T-helper 17 cell (primary cell): ENCODE measurements around the gene ACOT8. TPM values are rescaled to one million over a fixed set of nuclear protein-coding genes. Genes with fewer than 3 reads are reported as not detected.
A peak's percentile ranks its signal among the peaks of the same experiment; 100 is the strongest.
"Not testable (repeated sequence)": the region's sequence is repeated elsewhere in the genome, so short reads cannot be mapped to it uniquely, and the experiment has no call there.

ENCODE experiments used
- ATAC-seq: fragments of 150-1000 bp; cut with Tn5 transposase; 2 replicates; pipeline ENCODE4 v1.10.0; 2021; ENCODE audit warnings: mild to moderate bottlenecking, moderate library complexity
- DNase-seq, 3 donors: peaks; one replicate each; pipeline versions ENCODE4 v3.0.0 to v3.0.0-alpha.2; 2020 to 2021
- H3K9me3 ChIP-seq: one replicate; pipeline ENCODE4 v1.7.0; 2013; ENCODE audit warnings: low read length, mild to moderate bottlenecking; ENCODE audit not compliant: control insufficient read depth, poor library complexity, severe bottlenecking
- H3K27ac Mint-ChIP-seq: one replicate; pipeline ENCODE4 v1.8.0; 2022; ENCODE audit warnings: mild to moderate bottlenecking, moderate library complexity, mixed read lengths
- H3K27me3 Mint-ChIP-seq: one replicate; pipeline ENCODE4 v1.8.0; 2022; ENCODE audit warnings: mixed read lengths
- H3K36me3 Mint-ChIP-seq: one replicate; pipeline ENCODE4 v1.8.0; 2022; ENCODE audit warnings: low read depth, mixed read lengths
- H3K4me1 Mint-ChIP-seq: one replicate; pipeline ENCODE4 v1.8.0; 2022; ENCODE audit warnings: mild to moderate bottlenecking, mixed read lengths
- H3K4me3 Mint-ChIP-seq: one replicate; pipeline ENCODE4 v1.8.0; 2022; ENCODE audit warnings: mild to moderate bottlenecking, moderate library complexity, mixed read lengths
- total RNA-seq, 4 donors: library from RNA in 2 of 4; stranded (reverse) in 2 of 4; gene quantifications; one replicate each; pipeline ENCODE4 v1.2.3 and lab custom pipeline; 2022 to 2026

The ACOT8 gene
- total RNA-seq, 2 donors from 2014 or later, result 18.8 to 22.3 TPM

DNA sequence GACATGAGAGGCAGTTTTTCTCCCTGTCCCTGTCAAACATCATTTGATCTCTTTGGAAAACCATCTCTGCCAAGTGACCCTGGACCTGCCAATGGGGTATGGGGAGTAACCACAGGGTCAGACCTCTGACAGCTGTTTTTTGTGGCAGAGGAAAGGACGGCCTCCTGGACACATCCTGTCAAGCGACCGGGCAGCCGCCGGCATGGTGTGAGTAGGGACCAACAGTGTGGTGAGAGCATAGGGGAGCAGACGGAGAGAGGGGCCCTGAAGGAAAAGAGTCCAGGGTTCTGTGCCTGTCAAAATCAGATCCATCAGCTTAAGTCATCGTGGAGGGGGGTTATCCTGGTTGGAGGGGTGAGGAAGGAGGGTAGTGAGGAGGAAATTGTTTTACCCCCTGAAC lies 55.3 kb downstream of the ACOT8 start:
- DNase-seq (no peak), ATAC-seq (no peak)
- no peaks in the 10 kb centered on the region for H3K27me3 Mint-ChIP-seq
- no peak overlapping the region for H3K27ac Mint-ChIP-seq
- H3K9me3 ChIP-seq, result no peaks in the 10 kb centered on the region
- peaks cover 12% of the 10 kb centered on the region for H3K36me3 Mint-ChIP-seq
- H3K4me1 Mint-ChIP-seq, result peaks cover 13% of the 10 kb centered on the region
- H3K4me3 Mint-ChIP-seq, result no peak overlapping the region

DNA sequence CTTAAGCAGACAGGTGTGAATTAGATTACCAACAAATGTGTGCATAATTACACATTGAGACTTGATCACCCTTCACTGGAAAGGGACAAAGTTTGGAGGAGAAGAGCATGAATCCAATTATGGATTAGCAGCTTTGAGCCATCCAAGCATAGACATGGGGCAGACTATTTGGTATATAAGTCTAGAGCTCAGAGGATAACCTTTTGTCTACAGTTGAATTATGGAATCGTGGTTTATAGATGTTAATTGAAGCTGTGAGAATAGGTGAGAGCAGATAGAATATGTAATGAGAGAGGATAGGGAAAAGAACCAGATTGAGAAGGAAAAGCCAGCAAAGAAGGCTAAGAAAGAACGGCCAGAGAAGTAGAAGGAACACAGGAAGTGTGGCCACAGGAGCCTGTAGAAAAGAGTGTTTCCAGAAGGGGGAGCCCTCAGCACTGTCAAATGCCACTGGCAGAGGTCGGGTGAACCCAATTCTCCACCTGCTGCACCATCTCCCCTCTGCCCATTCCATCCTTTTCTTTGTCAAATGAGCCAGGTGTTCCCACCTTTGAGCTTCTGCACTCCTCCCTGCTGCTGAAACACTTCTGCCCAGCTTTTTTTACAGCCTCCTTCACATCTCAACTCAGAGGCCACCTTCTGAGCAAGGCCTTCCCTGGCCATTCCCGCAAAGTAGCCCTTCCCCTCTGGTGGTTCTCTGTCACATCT lies 58.1 kb downstream of the ACOT8 start:
- no peak overlapping the region for H3K4me3 Mint-ChIP-seq
- DNase-seq, result peak in 2 of 3 donors; percentile 27 to 50
- H3K27ac Mint-ChIP-seq, result peak overlapping the region; percentile 63
- H3K4me1 Mint-ChIP-seq, result peaks cover 15% of the 10 kb centered on the region
- no peaks in the 10 kb centered on the region for H3K9me3 ChIP-seq
- peak; percentile 98 for ATAC-seq
- no peaks in the 10 kb centered on the region for H3K27me3 Mint-ChIP-seq
- H3K36me3 Mint-ChIP-seq, result peaks cover 9% of the 10 kb centered on the region

DNA sequence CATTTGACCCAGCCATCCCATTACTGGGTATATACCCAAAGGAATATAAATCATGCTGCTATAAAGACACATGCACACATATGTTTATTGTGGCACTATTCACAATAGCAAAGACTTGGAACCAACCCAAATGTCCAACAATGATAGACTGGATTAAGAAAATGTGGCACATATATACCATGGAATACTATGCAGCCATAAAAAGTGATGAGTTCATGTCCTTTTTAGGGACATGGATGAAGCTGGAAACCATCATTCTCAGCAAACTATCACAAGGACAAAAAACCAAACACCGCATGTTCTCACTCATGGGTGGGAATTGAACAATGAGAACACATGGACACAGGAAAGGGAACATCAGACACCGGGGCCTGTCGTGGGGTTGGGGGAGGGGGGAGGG lies 59.2 kb downstream of the ACOT8 start:
- peaks cover 16% of the 10 kb centered on the region for H3K4me1 Mint-ChIP-seq
- ATAC-seq, H3K4me3 Mint-ChIP-seq, H3K9me3 ChIP-seq, H3K27ac Mint-ChIP-seq, H3K36me3 Mint-ChIP-seq, H3K27me3 Mint-ChIP-seq, DNase-seq: not testable (repeated sequence)

DNA sequence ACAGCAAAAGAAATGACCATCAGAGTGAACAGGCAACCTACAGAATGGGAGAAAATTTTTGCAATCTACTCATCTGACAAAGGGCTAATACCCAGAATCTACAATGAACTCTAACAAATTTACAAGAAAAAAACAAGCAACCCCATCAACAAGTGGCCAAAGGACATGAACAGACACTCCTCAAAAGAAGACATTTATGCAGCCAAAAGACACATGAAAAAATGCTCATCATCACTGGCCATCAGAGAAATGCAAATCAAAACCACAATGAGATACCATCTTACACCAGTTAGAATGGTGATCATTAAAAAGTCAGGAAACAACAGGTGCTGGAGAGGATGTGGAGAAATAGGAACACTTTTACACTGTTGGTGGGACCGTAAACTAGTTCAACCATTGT lies 59.7 kb downstream of the ACOT8 start:
- ATAC-seq, H3K27ac Mint-ChIP-seq, H3K9me3 ChIP-seq, H3K27me3 Mint-ChIP-seq, H3K4me3 Mint-ChIP-seq, H3K36me3 Mint-ChIP-seq, DNase-seq: not testable (repeated sequence)
- peaks cover 20% of the 10 kb centered on the region for H3K4me1 Mint-ChIP-seq

DNA sequence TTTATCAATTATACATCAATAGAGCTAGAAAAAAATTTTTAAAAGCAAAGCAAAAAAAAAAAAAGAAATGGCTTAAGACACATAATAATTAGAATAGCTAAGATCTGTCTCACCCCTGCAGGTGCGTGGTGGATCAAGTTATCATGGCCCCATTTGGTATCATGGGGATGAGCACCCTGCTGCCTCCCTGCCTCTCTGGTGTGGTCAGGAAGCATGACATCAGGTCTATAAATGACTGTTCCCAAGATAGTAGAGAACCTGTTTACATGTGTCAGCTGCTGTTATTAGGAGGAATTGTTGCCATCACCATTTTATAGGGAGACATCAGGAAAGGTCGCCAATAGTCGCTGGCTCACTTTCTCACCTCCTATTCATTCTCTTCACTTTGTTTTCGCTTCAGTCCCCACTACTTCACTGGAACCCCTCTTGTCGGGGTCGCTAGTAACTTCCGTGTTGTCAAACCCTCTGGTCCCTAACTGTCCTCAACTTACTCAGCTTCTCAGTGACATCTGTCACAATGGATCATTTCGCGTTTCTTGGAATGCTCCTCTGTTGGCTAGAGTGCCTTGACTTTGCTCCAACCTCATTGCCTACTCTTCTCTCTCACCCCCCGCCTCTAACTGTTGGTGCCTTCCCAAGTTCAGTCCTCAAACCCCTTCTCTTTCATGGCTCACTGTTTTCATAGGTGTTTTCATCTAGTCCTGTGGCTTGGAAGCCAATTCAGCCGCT lies 60.7 kb downstream of the ACOT8 start:
- Mint-ChIP-seq H3K4me1 (peaks cover 23% of the 10 kb centered on the region), H3K27me3 (no peaks in the 10 kb centered on the region), H3K27ac (no peak overlapping the region), H3K4me3 (no peak overlapping the region), H3K36me3 (peaks cover 5% of the 10 kb centered on the region)
- H3K9me3 ChIP-seq, result no peaks in the 10 kb centered on the region
- ATAC-seq (no peak), DNase-seq (no peak)

DNA sequence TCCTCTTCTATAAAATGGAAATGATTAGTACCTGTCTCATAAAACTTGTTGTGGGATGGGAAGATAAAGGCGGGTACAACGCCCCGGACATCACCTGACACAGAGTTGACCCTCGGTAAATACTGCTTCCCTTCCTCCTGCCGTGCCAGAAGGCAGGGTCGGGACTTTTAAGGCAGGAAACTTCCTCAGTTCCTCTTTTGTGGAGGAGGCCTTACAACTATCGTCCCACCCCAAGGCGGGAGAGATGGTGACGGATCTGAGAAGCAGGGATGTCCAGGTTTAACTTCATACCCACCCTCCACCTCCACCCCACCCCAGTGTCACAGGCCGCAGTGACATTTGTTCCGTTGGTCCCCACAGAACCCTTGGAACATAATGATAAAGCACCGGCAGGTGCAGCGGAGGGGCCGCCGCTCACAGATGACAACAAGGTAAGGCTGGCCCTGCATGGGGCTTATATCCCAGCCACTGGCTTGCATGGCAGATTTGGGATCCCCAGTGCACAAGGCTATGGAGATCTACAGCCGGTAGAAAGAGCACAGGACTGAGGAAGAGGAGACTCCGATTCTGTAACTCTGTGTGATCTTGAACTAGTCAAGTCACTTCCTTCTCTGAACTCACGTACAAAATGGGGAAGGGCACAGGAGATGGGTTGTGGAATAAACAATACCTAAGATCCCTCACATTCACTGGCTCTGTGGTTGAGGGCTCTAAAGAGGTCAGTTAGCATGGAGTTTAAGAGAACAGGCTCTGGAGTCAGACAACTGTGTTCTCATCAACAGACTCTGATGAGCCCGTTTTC lies 64.7 kb downstream of the ACOT8 start:
- H3K4me1 Mint-ChIP-seq, result peaks cover 13% of the 10 kb centered on the region
- no peak for DNase-seq
- no peaks in the 10 kb centered on the region for H3K27me3 Mint-ChIP-seq
- H3K4me3 Mint-ChIP-seq, result peak overlapping the region; percentile 96
- H3K36me3 Mint-ChIP-seq, result peaks cover 5% of the 10 kb centered on the region
- no peaks in the 10 kb centered on the region for H3K9me3 ChIP-seq
- ATAC-seq, result peak; percentile 7
- peak overlapping the region; percentile 97 for H3K27ac Mint-ChIP-seq

Other genes with a start within 250 kb of the ACOT8 start
- not detected for gene WFDC10A, start 227.7 kb downstream of the ACOT8 start, total RNA-seq
- gene WFDC9, start 226.1 kb downstream of the ACOT8 start, total RNA-seq, result not detected
- gene WFDC11, start 187.2 kb downstream of the ACOT8 start, total RNA-seq, result not detected
- gene WFDC13, start 155.4 kb downstream of the ACOT8 start, total RNA-seq, result not detected
- gene WFDC10B, start 152.4 kb downstream of the ACOT8 start, total RNA-seq, result not detected
- not detected for gene SPINT4, start 135.0 kb downstream of the ACOT8 start, total RNA-seq
- gene WFDC3, start 65.5 kb downstream of the ACOT8 start, total RNA-seq, result under 1 TPM in 1 of 2 donors, not detected in 1; 0.70 TPM
- gene DNTTIP1, start 65.4 kb downstream of the ACOT8 start, total RNA-seq, result 10 to 100 TPM; 10.4 to 14.1 TPM
- gene UBE2C, start 44.7 kb downstream of the ACOT8 start, total RNA-seq, result 1 to 10 TPM in 1 of 2 donors, not detected in 1; 1.4 TPM
- 1 to 10 TPM in 1 of 2 donors, under 1 TPM in 1; 0.99 to 5.5 TPM for gene TNNC2, start 30.1 kb downstream of the ACOT8 start, total RNA-seq
- 1 to 10 TPM; 1.9 to 3.1 TPM for gene SNX21, start 23.6 kb downstream of the ACOT8 start, total RNA-seq
- 1 to 10 TPM in 1 of 2 donors, under 1 TPM in 1; 0.89 to 1.2 TPM for gene ZSWIM3, start 222 bp upstream of the ACOT8 start, total RNA-seq
- gene ZSWIM1, start 23.8 kb upstream of the ACOT8 start, total RNA-seq, result 10 to 100 TPM in 1 of 2 donors, 1 to 10 TPM in 1; 8.0 to 10.2 TPM
- gene SPATA25, start 30.2 kb upstream of the ACOT8 start, total RNA-seq, result 1 to 10 TPM in 1 of 2 donors, under 1 TPM in 1; 0.94 to 1.3 TPM
- 1 to 10 TPM; 1.5 to 2.1 TPM for gene NEURL2, start 33.8 kb upstream of the ACOT8 start, total RNA-seq
- 100 to 1,000 TPM; 121 to 200 TPM for gene CTSA, start 33.9 kb upstream of the ACOT8 start, total RNA-seq
- gene PLTP, start 54.8 kb upstream of the ACOT8 start, total RNA-seq, result 1 to 10 TPM in 1 of 2 donors, not detected in 1; 1.5 TPM
- 10 to 100 TPM; 72.4 to 73.7 TPM for gene PCIF1, start 77.3 kb upstream of the ACOT8 start, total RNA-seq
- gene ZNF335, start 114.8 kb upstream of the ACOT8 start, total RNA-seq, result 100 to 1,000 TPM in 1 of 2 donors, 10 to 100 TPM in 1; 95.1 to 129 TPM
- gene MMP9, start 151.5 kb upstream of the ACOT8 start, total RNA-seq, result 1 to 10 TPM; 2.6 to 2.7 TPM
- not detected for gene SLC12A5, start 171.8 kb upstream of the ACOT8 start, total RNA-seq
- gene NCOA5, start 232.6 kb upstream of the ACOT8 start, total RNA-seq, result 10 to 100 TPM; 14.5 to 15.0 TPM